ENCODE measurements around the gene BACE1-AS. TPM values are rescaled to one million over a fixed set of nuclear protein-coding genes. Genes with fewer than 3 reads are reported as not detected.

Gene BACE1-AS
- total RNA-seq, 1 donor from 2014 or later = 6.8 TPM

GRCh38 chr11:117292616-117293015, 1.5 kb downstream of the BACE1-AS start:
- Histone ChIP-seq H3K79me2 (ENCODE audit: insufficient read depth, low read length) (no peaks in the 10 kb centered on the region), H3K4me2 (ENCODE audit: low read length) (no peak overlapping the region), H4K20me1 (ENCODE audit: insufficient read depth, low read length) (peaks cover 4% of the 10 kb centered on the region), H3K9ac (ENCODE audit: low read length) (no peak overlapping the region), H3K9me3 (ENCODE audit: insufficient read depth, low read depth, low read length) (no peaks in the 10 kb centered on the region), H3K27me3 (ENCODE audit: insufficient read depth, low read length) (no peaks in the 10 kb centered on the region), H3K4me3 (ENCODE audit: insufficient read depth, low read depth, low read length) (no peak overlapping the region), H3K36me3 (ENCODE audit: insufficient read depth, low read length) (peaks cover 23% of the 10 kb centered on the region), H3K27ac (ENCODE audit: low read depth, low read length) (no peak overlapping the region), H3K4me1 (ENCODE audit: insufficient read depth, low read length) (no peaks in the 10 kb centered on the region), H2AFZ (ENCODE audit: low read depth, low read length) (no peak overlapping the region)
- Mint-ChIP-seq H3K27me3 (ENCODE audit: low read depth, unreplicated experiment) (no peaks in the 10 kb centered on the region), H3K9me3 (ENCODE audit: unreplicated experiment) (peaks cover 2% of the 10 kb centered on the region), H3K27ac (ENCODE audit: unreplicated experiment) (no peak overlapping the region), H3K4me1 (ENCODE audit: low read depth, unreplicated experiment) (peaks cover 5% of the 10 kb centered on the region), H3K4me3 (ENCODE audit: unreplicated experiment) (no peak overlapping the region), H3K36me3 (ENCODE audit: low read depth, unreplicated experiment) (peaks cover 52% of the 10 kb centered on the region)
- DNase-seq (ENCODE audit: low read depth) (no peak), FAIRE-seq (no peak)
- no peak for TF ChIP-seq EZH2 (IDR thresholded peaks at IDR 0.05; ENCODE audit: insufficient read depth, low read length)
- TF ChIP-seq, protein P1, sequence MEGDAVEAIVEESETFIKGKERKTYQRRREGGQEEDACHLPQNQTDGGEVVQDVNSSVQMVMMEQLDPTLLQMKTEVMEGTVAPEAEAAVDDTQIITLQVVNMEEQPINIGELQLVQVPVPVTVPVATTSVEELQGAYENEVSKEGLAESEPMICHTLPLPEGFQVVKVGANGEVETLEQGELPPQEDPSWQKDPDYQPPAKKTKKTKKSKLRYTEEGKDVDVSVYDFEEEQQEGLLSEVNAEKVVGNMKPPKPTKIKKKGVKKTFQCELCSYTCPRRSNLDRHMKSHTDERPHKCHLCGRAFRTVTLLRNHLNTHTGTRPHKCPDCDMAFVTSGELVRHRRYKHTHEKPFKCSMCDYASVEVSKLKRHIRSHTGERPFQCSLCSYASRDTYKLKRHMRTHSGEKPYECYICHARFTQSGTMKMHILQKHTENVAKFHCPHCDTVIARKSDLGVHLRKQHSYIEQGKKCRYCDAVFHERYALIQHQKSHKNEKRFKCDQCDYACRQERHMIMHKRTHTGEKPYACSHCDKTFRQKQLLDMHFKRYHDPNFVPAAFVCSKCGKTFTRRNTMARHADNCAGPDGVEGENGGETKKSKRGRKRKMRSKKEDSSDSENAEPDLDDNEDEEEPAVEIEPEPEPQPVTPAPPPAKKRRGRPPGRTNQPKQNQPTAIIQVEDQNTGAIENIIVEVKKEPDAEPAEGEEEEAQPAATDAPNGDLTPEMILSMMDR (IDR thresholded peaks at IDR 0.05; ENCODE audit: insufficient read depth, low read depth, low read length) = no peak

DNA sequence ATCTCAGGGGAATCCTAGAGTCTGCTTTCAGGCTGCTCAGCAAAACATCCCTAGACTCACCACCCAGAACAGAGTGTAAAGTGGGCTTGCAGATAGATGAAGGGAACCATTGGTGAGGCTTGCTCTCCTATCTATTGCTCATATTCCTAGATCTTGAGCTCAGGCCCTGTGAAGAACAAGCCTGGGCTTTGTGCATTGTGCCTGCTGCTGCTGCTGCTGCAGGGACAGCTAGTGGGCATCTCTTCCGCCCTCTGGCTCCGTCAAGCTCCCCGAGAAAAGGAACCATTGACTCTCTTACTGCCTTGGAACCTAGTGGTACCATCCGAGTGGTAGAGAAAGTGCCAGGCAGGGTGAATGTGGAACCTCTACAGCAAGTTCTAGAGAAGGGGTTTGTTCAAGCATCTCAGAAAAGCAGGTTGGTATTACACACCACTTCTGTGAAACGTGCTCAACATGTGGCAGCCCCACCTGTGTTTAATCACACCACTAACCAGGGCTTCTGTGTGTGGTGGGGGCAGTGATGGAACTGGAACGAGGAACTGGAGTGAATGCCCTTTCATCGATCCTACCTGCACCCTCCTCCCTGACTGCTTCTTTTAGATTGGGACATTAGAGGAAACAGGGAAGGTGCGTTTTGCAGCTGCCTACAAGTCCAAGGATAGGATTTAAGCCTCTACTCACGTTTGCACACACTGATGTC, 4.4 kb downstream of the BACE1-AS start:
- Histone ChIP-seq H3K9ac (ENCODE audit: low read length) (no peak overlapping the region), H3K79me2 (ENCODE audit: insufficient read depth, low read length) (no peaks in the 10 kb centered on the region), H3K27ac (ENCODE audit: low read depth, low read length) (no peak overlapping the region), H2AFZ (ENCODE audit: low read depth, low read length) (no peak overlapping the region), H4K20me1 (ENCODE audit: insufficient read depth, low read length) (peaks cover 22% of the 10 kb centered on the region), H3K27me3 (ENCODE audit: insufficient read depth, low read length) (no peaks in the 10 kb centered on the region), H3K36me3 (ENCODE audit: insufficient read depth, low read length) (peaks cover 11% of the 10 kb centered on the region), H3K4me2 (ENCODE audit: low read length) (no peak overlapping the region), H3K4me3 (ENCODE audit: insufficient read depth, low read depth, low read length) (no peak overlapping the region), H3K4me1 (ENCODE audit: insufficient read depth, low read length) (peaks cover 10% of the 10 kb centered on the region), H3K9me3 (ENCODE audit: insufficient read depth, low read depth, low read length) (no peaks in the 10 kb centered on the region)
- TF ChIP-seq, protein P1 (IDR thresholded peaks at IDR 0.05; ENCODE audit: insufficient read depth, low read depth, low read length) = no peak
- TF ChIP-seq EZH2 (IDR thresholded peaks at IDR 0.05; ENCODE audit: insufficient read depth, low read length) = no peak
- FAIRE-seq (no peak), DNase-seq (ENCODE audit: low read depth) (no peak)
- Mint-ChIP-seq H3K9me3 (ENCODE audit: unreplicated experiment) (peaks cover 2% of the 10 kb centered on the region), H3K4me1 (ENCODE audit: low read depth, unreplicated experiment) (peaks cover 18% of the 10 kb centered on the region), H3K27ac (ENCODE audit: unreplicated experiment) (peak overlapping the region; percentile 41), H3K27me3 (ENCODE audit: low read depth, unreplicated experiment) (no peaks in the 10 kb centered on the region), H3K4me3 (ENCODE audit: unreplicated experiment) (no peak overlapping the region), H3K36me3 (ENCODE audit: low read depth, unreplicated experiment) (peaks cover 38% of the 10 kb centered on the region)

GRCh38 chr11:117296881-117297280, 5.7 kb downstream of the BACE1-AS start:
- Mint-ChIP-seq H3K4me1 (ENCODE audit: low read depth, unreplicated experiment) (peaks cover 23% of the 10 kb centered on the region), H3K4me3 (ENCODE audit: unreplicated experiment) (no peak overlapping the region), H3K36me3 (ENCODE audit: low read depth, unreplicated experiment) (peaks cover 28% of the 10 kb centered on the region), H3K27ac (ENCODE audit: unreplicated experiment) (no peak overlapping the region), H3K27me3 (ENCODE audit: low read depth, unreplicated experiment) (no peaks in the 10 kb centered on the region), H3K9me3 (ENCODE audit: unreplicated experiment) (peaks cover 2% of the 10 kb centered on the region)
- Histone ChIP-seq H2AFZ (ENCODE audit: low read depth, low read length) (no peak overlapping the region), H3K9me3 (ENCODE audit: insufficient read depth, low read depth, low read length) (no peaks in the 10 kb centered on the region), H3K27ac (ENCODE audit: low read depth, low read length) (no peak overlapping the region), H3K36me3 (ENCODE audit: insufficient read depth, low read length) (peaks cover 5% of the 10 kb centered on the region), H3K9ac (ENCODE audit: low read length) (no peak overlapping the region), H4K20me1 (ENCODE audit: insufficient read depth, low read length) (peaks cover 35% of the 10 kb centered on the region), H3K4me1 (ENCODE audit: insufficient read depth, low read length) (peaks cover 15% of the 10 kb centered on the region), H3K4me3 (ENCODE audit: insufficient read depth, low read depth, low read length) (no peak overlapping the region), H3K27me3 (ENCODE audit: insufficient read depth, low read length) (no peaks in the 10 kb centered on the region), H3K79me2 (ENCODE audit: insufficient read depth, low read length) (no peaks in the 10 kb centered on the region), H3K4me2 (ENCODE audit: low read length) (no peak overlapping the region)
- TF ChIP-seq EZH2 (IDR thresholded peaks at IDR 0.05; ENCODE audit: insufficient read depth, low read length) = no peak
- TF ChIP-seq, protein P1 (IDR thresholded peaks at IDR 0.05; ENCODE audit: insufficient read depth, low read depth, low read length) = no peak
- no peak for FAIRE-seq
- DNase-seq (ENCODE audit: low read depth) = no peak

Measured in astrocyte (in vitro differentiated cells and primary cell).